Measurements from ENCODE around the gene NPIPA7.
"Not testable (repeated sequence)": the region's sequence is repeated elsewhere in the genome, so short reads cannot be mapped to it uniquely, and the experiment has no call there.

DNA sequence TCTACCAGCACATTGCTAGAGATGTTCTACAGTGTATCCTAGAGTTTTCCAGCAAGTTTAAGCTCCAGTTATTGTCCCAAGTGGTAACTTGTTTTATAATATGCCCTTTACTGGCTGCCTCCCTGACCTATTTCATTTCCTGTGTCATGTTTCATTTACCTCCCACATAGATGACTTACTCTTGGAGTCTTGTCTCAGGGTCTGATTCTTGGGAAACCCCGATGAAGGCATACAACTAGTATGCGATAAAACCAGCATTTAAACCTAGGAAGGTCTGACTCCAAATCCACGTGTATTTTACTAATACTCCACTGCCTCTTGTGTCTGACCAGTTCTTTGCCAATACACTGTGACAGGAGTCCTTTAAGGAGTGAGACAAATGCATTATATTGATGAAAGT, 55.8 kb downstream of the NPIPA7 start:
- TF ChIP-seq, protein P1, sequence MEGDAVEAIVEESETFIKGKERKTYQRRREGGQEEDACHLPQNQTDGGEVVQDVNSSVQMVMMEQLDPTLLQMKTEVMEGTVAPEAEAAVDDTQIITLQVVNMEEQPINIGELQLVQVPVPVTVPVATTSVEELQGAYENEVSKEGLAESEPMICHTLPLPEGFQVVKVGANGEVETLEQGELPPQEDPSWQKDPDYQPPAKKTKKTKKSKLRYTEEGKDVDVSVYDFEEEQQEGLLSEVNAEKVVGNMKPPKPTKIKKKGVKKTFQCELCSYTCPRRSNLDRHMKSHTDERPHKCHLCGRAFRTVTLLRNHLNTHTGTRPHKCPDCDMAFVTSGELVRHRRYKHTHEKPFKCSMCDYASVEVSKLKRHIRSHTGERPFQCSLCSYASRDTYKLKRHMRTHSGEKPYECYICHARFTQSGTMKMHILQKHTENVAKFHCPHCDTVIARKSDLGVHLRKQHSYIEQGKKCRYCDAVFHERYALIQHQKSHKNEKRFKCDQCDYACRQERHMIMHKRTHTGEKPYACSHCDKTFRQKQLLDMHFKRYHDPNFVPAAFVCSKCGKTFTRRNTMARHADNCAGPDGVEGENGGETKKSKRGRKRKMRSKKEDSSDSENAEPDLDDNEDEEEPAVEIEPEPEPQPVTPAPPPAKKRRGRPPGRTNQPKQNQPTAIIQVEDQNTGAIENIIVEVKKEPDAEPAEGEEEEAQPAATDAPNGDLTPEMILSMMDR (IDR thresholded peaks at IDR 0.05; ENCODE audit: insufficient read depth, low read length) = not testable (repeated sequence)
- TF ChIP-seq POLR2AphosphoS5 (IDR thresholded peaks at IDR 0.05; ENCODE audit: low read depth); GABPA (IDR thresholded peaks at IDR 0.05; ENCODE audit: low read depth); SPI1 (IDR thresholded peaks at IDR 0.05; ENCODE audit: borderline replicate concordance, low read depth): not testable (repeated sequence)
- TF ChIP-seq, protein P2, sequence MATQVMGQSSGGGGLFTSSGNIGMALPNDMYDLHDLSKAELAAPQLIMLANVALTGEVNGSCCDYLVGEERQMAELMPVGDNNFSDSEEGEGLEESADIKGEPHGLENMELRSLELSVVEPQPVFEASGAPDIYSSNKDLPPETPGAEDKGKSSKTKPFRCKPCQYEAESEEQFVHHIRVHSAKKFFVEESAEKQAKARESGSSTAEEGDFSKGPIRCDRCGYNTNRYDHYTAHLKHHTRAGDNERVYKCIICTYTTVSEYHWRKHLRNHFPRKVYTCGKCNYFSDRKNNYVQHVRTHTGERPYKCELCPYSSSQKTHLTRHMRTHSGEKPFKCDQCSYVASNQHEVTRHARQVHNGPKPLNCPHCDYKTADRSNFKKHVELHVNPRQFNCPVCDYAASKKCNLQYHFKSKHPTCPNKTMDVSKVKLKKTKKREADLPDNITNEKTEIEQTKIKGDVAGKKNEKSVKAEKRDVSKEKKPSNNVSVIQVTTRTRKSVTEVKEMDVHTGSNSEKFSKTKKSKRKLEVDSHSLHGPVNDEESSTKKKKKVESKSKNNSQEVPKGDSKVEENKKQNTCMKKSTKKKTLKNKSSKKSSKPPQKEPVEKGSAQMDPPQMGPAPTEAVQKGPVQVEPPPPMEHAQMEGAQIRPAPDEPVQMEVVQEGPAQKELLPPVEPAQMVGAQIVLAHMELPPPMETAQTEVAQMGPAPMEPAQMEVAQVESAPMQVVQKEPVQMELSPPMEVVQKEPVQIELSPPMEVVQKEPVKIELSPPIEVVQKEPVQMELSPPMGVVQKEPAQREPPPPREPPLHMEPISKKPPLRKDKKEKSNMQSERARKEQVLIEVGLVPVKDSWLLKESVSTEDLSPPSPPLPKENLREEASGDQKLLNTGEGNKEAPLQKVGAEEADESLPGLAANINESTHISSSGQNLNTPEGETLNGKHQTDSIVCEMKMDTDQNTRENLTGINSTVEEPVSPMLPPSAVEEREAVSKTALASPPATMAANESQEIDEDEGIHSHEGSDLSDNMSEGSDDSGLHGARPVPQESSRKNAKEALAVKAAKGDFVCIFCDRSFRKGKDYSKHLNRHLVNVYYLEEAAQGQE (IDR thresholded peaks at IDR 0.05; ENCODE audit: insufficient replicate concordance, low read depth) = not testable (repeated sequence)
